DLD1 (cell line): ENCODE measurements around the gene UAP1L1.
"Not testable (repeated sequence)": the region's sequence is repeated elsewhere in the genome, so short reads cannot be mapped to it uniquely, and the experiment has no call there.

Source experiments
- in situ Hi-C: cut with HindIII; loops from 2 replicates; pipeline ENCODE4 v1.10.0; 2017; ENCODE audit warnings: low sequenced_read_pairs

Gene UAP1L1

GRCh38 chr9:137112564-137113384 is 35.5 kb downstream of the UAP1L1 start:
- in situ Hi-C loops: no loop called here

DNA sequence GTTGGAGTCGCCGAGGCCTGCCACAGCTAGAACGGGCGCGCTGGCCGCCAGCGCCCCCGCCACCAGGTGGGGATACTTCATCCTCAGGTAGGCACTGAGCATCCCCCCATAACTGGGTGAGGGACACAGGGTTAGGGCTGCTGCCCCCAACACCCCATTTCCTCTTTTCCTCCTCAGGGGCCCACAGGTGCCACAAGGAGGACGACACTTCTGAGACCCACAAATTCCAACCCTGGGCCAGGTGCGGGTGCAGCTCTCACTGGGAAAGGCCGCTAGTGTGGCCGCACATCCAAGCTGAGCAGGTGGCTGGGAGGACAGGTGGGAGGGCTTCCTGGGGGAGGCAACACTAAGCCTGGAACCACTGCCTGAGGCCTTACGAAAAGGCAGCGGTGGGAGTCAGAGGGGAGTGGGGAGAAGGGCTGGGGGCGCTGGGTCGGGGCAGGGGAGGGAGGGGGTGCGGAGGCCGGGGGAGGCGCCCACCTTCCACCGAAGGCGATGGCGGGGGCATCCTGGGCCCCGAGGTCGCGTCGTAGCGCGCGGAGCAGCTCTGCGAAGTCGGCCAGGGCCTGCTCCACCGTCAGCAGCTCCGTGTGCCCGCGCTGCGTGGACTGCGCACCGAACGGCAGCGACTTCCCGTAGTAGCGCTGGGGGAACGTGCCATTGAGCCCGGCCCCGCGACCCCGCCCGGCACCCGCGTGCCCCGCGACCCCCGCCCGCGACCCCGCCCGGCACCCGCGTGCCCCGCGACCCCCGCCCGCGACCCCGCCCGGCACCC is 36.3 kb downstream of the UAP1L1 start:
- in situ Hi-C loops: no loop called here

- in situ Hi-C loops: no loop called here
Measured at GRCh38 chr9:137114220-137114612, 36.9 kb downstream of the UAP1L1 start.

DNA sequence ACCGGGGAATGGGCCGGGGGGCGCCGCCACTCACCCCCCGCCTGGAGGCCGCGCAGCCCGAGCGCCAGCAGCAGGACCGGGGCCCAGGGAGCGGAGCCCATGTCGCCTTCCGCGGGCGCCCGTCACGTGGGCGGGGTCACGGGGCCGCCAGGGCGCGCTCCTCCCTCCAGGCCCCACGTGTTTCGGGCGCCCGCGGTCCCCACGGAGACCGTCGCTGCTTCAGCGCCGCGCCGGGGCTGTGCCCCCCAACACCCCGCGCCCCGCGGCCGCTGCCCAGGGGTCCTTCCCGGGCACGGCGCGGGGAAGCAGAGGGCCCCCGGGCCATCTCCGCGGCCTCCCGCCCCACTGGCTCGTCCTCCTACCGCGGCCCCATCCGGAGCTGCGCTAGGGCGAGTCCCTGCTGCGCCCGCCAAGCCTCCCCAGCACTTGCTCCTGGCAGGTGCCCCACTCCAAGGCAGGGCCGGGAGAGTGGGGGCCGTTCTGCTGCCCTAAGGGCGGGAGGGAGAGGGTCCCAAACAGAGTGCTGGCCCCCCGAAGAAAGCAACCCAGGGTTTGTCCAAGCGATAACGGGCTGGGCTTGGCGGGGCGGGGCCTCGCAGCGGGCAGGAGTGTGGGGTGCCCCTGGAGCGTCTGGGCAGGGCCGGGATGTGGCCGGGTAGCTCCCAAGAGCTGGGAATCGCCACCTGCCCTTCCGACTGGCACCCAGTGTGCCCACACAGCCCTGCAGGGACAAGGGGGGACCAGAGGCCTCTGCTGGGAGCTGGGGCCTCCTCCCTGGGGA is 37.5 kb downstream of the UAP1L1 start, which contains the start of gene DPP7:
Gene DPP7 (minus strand): TSS at position 121 of the 781 bp plus-strand sequence. CDS start 20 bp downstream, at position 101.
- in situ Hi-C loops: no loop called here

- in situ Hi-C loops: no loop called here
Measured at GRCh38 chr9:137115394-137116026, 38.2 kb downstream of the UAP1L1 start.

DNA sequence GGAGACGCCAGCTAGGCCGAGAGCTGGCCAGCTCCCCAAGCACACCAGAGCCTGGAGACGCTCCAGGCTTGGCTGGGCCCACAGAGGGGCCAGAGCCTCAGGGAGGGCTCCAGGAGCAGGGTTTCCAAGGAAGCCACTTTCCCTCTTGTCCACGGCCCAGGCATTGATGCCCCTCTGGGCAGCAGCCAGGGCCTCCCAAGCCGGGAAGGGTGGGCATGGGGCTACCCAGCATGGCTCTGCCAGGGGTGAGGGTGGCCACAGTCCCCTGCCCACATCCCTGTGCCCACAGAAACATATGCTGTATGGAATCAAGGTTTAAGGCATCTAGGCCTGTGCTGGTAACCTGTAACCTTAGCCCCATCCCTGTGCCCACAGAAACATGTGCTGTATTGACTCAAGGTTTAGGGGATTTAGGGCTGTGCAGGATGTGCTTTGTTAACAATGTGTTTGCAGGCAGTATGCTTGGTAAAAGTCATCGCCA is 38.8 kb downstream of the UAP1L1 start:
- in situ Hi-C loops: no loop called here

GRCh38 chr9:137116728-137117127 is 39.4 kb downstream of the UAP1L1 start:
- in situ Hi-C loops: no loop called here

DNA sequence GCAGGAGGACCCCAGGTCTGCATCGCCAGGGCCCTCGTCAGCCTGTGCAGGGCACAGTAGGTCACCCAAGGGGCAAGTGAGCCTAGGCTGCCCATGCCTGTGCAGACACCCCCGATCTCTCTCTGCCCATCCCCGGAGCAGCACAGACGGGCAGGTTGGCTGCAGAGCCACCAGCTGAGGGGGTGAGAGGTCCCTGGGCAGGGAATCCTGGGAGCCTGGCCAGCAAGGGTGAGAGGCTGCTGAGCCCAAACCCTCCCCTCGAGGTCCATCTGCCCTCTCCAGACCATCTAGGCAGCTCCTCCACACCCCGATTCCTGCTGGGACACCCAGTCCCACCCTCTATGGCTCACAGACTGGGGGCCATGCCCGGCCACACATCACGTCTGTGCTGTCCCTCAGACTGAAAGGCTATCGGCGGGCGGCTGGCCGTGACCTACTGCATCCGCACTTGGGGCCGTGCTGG is 40.0 kb downstream of the UAP1L1 start:
- in situ Hi-C loops: no loop called here

DNA sequence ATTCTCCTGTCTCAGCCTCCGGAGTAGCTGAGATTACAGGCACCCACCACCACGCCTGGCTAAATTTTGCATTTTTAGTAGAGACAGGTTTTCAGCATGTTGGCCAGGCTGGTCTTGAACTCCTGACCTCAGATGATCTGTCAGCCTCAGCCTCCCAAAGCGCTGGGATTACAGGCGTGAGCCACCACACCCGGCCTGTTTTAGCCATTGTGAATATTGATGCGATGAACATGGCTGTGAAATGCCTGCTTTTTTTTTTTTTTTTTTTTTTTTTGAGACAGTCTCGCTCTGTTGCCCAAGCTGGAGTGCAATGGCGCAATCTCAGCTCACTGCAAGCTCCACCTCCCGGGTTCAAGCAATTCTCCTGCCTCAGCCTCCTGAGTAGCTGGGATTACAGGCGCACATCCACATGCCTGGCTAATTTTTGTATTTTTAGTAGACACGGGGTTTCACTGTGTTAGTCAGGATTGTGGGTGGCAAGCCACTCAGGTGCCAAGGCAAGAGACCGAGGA is 40.8 kb downstream of the UAP1L1 start:
- in situ Hi-C loops: not testable (repeated sequence)

GRCh38 chr9:137121927-137122795 is 44.8 kb downstream of the UAP1L1 start:
- in situ Hi-C loops: not testable (repeated sequence)

GRCh38 chr9:137122796-137123467 is 45.6 kb downstream of the UAP1L1 start:
- in situ Hi-C loops: not testable (repeated sequence)

GRCh38 chr9:137123468-137123837 is 46.1 kb downstream of the UAP1L1 start:
- in situ Hi-C loops: no loop called here

- in situ Hi-C loops: not testable (repeated sequence)
Measured at GRCh38 chr9:137123952-137124462, 46.7 kb downstream of the UAP1L1 start.

- in situ Hi-C loops: no loop called here
Measured at GRCh38 chr9:137126786-137127185, 49.5 kb downstream of the UAP1L1 start.

GRCh38 chr9:137127301-137128157 is 50.2 kb downstream of the UAP1L1 start:
- in situ Hi-C loops: no loop called here

DNA sequence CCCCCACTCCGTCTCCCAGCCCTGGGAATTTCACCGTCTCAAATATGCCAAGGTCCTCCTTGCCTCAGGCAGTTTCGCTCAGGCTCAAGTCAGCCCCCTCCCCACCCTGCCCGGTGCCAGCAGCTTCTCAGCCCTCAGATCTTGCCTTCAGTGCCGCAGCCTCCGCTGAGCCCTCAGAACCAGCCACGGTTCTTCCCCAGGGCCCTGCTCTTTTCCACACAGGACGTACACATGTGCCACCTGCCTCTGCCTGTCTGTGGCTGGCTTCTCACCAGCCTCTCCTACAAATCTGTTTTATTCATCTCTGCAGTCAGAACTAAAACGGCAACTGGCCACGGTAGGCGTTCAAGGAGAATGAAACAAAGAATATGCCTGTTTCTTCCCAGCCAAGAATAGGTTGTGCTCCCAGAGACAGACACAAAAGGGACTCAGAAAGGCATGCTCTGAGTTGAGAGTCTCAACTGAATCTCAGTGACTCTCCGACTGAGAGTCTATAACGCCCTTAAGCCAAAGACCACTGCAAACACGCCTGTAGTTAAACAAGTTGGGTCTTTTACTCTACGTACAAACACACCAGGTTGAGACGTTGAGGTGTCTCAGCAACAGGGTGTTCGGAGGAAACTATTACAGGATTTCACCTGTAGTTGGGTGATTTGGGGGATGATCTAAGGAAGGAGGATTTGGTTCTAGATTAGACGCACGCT is 51.0 kb downstream of the UAP1L1 start:
- in situ Hi-C loops: no loop called here

- in situ Hi-C loops: no loop called here
Measured at GRCh38 chr9:137128862-137129455, 51.6 kb downstream of the UAP1L1 start.
